Epithelial cell of esophagus (primary cell): ENCODE results near the gene ABCB10.

Source experiments
- DNase-seq: peaks from one replicate; pipeline ENCODE4 v3.0.0; 2010; ENCODE audit warnings: low read depth
- H3K4me3 ChIP-seq: 2 replicates; pipeline ENCODE4 v1.5.1; 2011; ENCODE audit warnings: mild to moderate bottlenecking, low read length, control low read depth
- TF ChIP-seq, protein P1 (sequence below): IDR thresholded peaks from 2 replicates; pipeline ENCODE4 v1.5.1; 2011; ENCODE audit warnings: low read depth, mild to moderate bottlenecking, low read length, control low read depth, inconsistent platforms; ENCODE audit not compliant: insufficient read depth; ENCODE audit errors: missing control alignments

Gene ABCB10

GRCh38 chr1:229506633-229507032, 51.9 kb downstream of the ABCB10 start:
- TF ChIP-seq, protein P1, sequence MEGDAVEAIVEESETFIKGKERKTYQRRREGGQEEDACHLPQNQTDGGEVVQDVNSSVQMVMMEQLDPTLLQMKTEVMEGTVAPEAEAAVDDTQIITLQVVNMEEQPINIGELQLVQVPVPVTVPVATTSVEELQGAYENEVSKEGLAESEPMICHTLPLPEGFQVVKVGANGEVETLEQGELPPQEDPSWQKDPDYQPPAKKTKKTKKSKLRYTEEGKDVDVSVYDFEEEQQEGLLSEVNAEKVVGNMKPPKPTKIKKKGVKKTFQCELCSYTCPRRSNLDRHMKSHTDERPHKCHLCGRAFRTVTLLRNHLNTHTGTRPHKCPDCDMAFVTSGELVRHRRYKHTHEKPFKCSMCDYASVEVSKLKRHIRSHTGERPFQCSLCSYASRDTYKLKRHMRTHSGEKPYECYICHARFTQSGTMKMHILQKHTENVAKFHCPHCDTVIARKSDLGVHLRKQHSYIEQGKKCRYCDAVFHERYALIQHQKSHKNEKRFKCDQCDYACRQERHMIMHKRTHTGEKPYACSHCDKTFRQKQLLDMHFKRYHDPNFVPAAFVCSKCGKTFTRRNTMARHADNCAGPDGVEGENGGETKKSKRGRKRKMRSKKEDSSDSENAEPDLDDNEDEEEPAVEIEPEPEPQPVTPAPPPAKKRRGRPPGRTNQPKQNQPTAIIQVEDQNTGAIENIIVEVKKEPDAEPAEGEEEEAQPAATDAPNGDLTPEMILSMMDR = no peak
- H3K4me3 ChIP-seq = peak overlapping the region; percentile 88
- DNase-seq = no peak

DNA sequence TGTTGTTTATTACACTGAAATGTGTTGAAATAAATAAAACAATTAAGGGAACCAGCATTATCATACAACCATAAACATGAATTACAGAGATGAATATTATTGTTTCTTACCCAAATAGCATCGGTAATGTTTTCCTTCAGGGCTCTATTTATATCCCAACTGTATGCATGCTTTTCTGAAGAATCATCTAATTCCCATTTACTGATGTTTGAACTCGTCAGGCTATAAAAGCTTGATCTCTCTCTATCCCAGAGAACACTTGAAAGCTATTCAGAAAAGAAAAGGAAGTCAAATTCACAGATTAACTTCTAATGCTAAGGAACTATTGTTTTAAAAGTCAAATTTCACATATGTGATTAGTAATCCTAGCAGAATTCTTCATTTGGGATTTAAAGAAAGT, 62.7 kb downstream of the ABCB10 start:
- no peak for DNase-seq
- H3K4me3 ChIP-seq = no peak overlapping the region
- TF ChIP-seq, protein P1 = no peak

- TF ChIP-seq, protein P1 = no peak
- no peak overlapping the region for H3K4me3 ChIP-seq
- no peak for DNase-seq
These were observed 71.3 kb downstream of the ABCB10 start for GRCh38 chr1:229487181-229487580.

DNA sequence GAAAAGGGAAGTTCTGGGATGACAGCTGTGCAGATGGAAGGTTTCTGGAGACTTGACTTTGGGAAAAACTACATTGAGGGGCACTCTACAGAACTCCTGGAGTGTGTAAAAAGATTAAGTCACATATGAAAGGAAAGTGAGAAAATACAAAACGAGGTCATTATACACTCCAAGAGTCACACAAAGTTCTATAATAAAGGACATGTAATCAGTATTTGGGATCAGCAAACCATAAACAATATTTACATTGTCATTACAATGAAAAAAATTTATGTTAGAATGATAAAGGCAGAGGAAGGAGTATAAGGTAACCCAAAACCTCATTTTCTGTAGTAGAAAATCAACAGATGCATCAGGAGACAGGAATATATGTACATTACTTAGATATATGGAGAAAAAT, 73.2 kb downstream of the ABCB10 start:
- H3K4me3 ChIP-seq = no peak overlapping the region
- no peak for DNase-seq
- TF ChIP-seq, protein P1 = no peak

DNA sequence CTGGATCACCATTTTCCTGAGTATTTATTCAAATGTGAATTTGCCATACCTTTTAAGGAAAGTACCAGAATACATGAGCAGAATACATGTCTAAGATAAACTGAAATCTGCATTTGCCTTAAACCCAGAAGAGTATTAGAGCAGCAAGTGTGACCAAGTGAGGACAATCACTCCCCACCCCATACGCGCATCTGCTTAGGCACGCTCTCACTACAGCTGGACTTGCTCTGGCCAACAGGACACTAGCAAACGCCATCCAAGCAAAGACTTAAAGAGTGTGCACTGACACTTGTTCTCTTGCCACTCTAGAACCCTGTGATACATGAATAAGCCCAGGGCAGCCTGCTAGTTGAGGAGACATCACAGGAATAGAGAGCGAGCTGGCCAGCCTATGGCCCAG, 76.0 kb downstream of the ABCB10 start:
- DNase-seq = no peak
- TF ChIP-seq, protein P1 = no peak
- no peak overlapping the region for H3K4me3 ChIP-seq

- no peak for DNase-seq
- TF ChIP-seq, protein P1 = no peak
- no peak overlapping the region for H3K4me3 ChIP-seq
These were observed 78.0 kb downstream of the ABCB10 start for GRCh38 chr1:229480495-229480894.

DNA sequence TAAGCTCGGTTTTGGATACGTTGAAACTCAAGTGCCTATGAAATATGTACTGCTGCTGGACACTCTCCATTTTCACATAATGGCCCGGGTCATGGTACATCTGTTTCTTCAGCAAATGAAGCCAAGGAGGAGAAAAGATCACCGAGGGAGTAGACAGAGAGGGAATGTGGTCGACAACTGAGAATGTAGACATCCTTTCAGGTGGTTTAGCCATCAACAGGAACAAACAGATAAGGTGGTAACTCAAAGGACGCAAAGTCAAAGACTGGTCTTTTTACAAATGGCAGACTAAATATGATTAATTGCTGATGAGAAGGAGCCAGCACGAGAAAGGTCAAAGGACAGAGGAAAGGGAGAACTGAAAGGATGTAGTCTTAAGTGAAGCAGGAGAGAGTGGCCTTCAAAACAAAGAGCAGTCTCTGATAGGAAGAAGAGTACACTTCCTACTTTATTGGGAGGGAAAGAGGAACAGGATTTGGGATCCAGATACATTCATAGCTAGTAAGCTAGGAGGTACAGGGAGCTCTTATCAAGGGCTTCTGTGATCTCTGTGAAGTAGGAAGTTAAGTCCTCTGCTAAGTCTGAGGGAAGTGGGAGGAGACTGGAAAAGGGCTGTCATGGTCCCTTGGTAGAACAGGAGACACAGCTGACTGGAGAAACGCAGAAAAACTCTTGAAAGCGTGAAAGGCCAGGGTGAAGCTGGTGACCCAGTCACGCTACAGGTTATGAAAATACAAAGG, 78.7 kb downstream of the ABCB10 start:
- TF ChIP-seq, protein P1 = no peak
- DNase-seq = no peak
- no peak overlapping the region for H3K4me3 ChIP-seq
